GF-D8 (cell line): Measurements from ENCODE around the gene CHRNA4.

Experiments used
- DNase-seq: peaks from one replicate; lab custom pipeline; 2025; lab: John Stamatoyannopoulos, UW

The CHRNA4 gene

DNA sequence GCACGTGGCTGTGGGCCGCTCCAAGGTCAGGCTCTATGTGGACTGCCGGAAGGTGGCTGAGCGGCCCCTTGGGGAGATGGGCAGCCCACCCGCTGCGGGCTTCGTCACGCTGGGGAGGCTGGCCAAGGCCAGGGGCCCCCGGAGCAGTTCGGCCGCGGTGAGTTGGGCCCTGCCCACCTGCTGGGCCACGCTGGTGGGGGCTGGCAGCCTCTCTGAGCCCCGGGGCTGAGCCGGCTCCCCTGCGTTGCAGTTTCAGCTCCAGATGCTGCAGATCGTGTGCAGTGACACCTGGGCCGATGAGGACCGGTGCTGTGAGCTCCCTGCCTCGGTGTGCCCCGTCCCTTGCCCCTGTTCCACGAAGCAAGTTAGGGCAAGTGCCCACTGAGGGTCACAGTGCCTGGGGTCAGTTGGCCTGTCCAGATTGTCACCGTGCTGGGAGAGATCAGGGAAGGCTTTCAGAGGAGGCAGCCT, 41.1 kb downstream of the CHRNA4 start:
- no peak for DNase-seq

DNA sequence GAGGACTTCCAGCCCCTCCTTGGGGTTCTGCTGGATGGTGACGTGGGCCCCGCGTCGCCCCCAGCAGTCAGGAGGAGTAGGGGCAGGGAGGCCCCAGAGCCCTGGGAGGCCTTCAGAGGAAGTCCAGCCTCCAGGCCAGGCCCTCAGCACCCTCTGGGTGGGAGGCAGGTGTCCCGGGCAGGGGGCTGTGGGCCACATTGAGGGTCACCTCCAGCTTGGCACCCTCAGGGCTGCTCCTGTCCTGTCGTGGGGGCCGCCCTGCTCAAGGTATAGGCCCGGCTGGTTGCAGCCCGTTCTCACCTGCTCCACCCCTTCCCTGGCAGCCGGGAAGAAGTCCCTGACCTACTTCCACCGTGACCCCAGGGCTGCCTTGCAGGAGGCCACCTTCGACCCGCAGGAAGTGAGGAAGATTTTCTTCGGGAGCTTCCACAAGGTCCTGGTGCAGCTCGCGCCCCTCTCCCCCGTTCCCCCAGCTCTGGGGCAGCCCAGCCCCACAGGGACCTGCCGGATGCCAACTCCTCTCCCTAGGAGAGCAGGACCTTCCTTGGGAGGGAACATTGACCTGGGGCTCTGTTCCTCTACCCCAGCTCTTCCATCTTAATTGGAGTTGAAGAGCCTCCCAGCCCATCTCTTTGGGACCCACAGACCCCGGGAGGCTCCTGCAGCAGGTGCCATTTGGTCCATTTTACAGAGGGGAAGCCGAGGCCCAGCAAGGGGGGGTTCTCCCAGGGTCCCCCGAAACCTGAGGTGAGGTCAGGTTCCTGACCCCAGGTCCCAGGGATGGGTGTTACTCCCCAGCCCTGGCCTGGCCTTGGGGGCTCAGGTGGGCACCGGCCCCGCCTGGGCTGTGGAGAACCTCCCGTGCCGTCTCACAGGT, 41.7 kb downstream of the CHRNA4 start:
- DNase-seq = no peak

DNA sequence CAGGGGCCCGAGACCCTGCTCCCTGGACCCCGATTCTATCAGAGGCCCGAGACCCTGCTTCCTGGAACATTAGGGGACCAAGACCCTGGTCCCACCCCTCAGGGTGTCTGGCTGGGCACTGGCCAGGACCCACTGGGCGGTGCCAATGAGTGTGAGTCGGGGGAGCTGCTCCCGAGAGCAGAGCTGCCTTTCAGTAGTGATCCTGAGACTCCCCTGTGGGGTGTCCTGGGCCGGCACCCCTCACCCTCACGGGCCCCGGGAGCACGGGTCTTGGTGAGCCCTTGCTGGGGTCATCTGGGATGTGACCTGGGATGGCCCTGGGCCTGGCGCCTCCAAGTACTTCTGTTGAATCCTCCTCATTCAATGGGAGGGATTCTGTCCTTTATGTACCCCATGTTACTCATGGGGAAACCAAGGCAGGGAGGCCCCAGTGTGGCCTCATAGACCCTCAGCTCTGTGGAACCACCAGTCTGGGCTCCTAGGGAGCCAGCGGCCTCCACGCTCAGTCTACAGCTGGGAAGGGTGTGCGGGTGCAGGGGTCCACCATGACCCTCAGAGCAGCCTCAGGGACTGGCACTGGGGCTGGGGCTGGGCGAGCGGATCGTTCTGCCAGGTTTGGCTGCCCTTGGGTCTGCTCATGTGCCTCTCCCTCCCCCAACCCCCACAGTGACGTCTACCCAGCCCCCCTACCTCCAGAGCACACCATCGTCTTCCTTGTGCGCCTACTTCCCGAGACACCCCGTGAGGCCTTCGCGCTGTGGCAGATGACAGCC, 42.6 kb downstream of the CHRNA4 start:
- DNase-seq = no peak

DNA sequence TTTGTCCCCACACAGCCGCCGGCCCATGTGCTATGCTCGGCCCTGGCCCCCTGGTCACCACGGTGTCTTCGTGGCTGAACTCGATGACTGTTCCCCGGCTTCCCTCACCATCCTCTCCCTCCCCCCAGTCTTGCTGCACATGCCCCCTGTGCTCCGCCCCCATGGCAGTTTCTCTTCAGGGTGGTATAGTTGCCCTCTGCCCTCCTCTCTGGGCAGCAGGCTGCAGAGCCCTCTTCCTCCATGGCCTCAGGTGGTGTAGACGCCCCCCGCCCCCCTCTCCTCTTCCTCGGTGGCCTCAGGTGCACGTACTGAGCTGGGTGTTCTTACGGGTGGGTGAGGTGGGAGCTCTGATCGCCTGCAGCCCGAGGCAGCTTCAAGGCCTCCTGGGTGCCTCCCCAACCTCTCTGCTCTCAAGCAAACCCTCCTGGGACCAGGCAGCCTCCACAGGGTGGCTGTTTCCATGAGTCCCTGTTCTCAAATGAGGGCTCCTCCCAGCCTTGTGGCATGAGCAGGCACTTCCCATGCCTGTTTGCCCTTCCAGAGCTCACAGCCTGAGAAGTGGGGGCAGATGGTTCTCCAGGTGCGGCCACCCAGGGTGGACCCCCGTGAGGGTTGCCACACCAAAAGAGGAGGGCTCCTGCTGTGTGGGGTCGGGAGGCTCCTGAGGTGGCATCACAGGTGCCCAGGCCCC, 43.4 kb downstream of the CHRNA4 start:
- no peak for DNase-seq

DNA sequence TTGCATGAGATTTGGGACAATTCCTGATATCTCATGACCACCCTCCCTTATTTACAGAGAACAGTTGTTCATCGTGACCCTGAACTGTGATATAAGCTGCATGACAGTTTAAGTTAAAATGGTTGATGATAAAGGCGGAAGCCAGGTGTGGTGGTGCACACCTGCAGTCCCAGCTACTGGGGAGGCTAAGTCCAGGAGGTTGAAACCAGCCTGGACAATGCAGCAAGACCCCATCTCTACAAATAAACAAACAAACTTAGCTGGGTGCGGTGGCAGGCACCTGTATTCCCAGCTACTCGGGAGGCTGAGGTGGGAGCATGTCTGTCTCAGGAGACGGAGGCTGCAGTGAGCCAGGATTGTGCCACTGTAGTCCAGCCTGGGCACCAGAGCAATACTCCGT, 44.1 kb downstream of the CHRNA4 start:
- DNase-seq = no peak

DNA sequence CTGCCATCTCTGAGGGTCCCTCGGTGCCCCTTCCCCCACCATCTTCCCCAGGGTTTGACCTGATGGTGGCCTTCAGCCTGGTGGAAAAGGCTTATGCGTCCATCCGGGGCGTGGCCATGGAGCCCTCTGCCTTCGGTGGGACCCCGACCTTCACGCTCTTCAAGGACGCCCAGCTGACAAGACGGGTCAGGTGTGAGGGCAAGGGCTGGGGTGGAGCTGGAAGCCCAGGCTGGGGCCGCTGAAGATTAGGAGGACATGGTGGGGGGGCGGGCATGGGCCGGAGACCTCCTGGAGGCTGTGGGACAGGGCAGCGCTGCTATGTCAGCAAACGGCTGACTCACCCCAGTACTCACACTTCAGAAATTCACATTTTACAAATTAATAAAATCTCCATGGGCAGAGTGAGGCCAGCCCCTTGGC, 44.6 kb downstream of the CHRNA4 start:
- DNase-seq = no peak

DNA sequence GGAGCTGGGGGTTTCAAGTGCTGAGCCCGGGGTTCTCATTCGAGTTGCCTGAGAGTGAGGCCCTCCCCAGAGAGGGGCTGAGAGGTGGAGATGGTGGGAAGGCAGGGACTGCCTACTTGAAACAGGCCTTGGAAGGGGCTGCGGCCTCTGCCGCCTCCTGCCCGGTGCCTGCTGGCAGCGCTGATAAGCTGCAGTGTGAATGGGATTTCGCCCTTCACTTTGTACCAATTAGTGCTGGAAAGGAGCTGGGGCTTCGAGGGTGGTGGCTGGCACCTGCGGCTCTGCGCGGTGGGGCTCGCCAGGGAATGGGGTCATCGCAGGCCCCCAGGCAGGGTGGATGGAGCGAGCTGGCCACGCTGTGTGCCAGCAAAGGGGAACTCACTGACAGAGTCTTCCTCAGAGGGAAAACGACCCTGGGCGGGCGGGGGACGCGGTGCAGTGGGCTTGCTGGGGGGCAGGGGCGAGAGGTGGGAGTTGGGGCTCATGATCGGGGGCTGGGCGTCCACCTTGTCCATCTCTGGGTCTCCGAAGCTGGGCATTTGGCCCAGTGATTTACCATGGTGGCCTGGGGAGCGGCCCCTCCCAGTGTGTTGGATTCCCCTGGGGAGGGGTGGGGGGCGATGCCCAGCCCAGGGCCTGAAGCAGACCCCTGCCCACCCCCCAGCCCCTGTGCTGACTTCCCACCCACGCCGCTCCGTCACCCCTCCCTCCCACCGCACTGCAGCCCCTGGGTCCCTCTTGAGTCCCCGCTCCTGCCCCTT, 45.2 kb downstream of the CHRNA4 start:
- no peak for DNase-seq

DNA sequence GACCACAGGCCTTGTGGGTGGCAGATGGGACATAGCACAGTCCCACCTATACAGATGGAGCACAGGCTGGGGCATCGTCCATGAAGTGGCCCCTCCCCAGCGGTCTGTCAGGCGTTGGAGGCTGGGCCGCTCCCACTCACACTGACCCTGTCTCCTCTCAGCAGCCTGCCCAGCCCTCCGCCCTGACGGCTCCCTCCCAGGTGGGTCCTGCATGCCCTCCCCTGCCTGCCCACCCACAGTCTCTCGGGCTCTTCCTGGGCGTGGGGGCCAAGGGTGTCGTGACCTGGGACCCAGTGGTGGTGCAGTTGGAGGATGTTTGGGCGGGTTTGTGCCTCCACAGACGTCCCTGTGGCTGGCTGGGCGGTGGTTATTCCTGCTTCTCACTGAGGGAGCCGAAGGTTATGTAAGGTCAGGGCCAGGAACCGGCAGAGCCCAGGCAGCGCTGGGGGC, 45.9 kb downstream of the CHRNA4 start:
- no peak for DNase-seq

DNA sequence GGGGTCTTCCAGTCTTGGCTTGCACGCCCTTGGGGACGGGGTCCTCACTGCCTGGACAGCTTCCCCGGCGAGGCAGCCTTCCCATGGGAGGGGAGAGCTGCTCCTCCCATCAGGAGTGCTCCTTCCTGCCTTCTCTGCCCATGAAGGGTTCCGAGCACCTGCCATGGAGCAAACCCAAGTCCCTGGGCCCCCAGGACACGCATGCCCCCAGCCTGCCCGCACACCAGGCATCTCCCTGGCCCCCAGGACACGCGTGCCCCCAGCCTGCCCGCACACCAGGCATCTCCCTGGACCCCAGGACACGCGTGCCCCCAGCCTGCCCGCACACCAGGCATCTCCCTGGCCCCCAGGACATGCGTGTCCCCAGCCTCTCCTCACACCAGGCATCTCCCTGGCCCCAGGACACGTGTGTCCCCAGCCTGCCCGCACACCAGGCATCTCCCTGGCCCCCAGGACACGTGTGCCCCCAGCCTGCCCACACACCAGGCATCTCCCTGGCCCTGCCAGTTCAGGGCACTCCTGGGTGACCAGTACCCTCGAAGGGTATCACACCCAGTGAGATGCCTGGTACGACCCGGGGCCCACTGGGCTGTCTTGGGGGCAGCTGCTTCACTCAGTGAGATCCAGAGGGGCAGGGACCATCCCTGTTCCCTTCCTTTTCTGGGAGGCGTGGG, 46.4 kb downstream of the CHRNA4 start:
- DNase-seq = no peak

DNA sequence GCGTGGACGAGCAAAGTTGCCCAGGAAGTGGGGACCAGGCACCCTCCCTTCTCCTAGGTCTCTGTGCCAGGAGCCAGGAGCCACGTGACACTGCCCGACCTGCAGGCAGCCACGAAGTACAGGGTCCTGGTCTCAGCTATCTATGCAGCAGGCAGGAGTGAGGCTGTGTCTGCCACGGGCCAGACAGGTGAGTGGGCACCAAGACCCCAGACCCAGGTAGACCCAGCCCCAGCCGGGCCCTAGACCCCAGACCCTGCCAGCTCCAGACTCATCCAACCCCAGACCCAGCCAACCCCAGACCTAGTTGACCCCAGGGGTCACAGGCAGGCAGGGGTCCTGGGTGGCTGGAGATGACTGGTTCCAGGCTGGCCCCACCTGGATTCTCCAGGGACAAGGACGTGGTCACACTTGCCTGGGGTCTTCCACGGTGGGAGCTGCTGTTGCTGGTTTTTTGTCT, 47.1 kb downstream of the CHRNA4 start:
- no peak for DNase-seq

DNA sequence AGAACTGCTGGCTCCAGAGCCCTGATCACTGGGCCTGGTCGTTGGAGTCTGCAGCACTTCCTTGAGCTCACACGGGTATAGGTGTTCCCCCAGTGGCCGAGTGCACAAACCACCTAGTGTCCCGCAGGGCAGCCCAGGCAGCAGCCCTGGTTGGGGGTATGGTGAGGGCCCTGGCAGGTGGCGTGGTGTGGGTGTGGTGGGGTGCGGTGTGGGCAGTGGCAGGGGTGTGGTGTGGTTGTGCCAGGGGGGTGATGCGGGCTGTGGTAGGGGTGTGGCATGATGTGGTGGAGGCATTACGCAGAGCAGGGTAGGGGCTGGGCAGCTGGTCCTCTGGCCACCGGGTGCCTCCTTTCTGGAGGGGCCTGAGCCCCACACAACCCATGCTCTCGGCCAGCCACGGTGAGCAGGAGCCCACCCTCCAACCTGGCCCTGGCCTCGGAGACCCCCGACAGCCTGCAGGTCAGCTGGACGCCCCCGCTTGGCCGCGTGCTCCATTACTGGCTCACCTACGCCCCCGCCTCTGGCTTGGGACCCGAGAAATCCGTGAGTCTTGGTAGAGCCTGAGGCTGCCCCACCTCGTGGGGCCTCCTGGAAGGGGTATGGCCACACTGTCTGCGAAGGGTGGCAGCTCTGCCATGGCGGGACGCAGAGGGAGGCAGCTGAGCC, 47.7 kb downstream of the CHRNA4 start:
- DNase-seq = no peak

DNA sequence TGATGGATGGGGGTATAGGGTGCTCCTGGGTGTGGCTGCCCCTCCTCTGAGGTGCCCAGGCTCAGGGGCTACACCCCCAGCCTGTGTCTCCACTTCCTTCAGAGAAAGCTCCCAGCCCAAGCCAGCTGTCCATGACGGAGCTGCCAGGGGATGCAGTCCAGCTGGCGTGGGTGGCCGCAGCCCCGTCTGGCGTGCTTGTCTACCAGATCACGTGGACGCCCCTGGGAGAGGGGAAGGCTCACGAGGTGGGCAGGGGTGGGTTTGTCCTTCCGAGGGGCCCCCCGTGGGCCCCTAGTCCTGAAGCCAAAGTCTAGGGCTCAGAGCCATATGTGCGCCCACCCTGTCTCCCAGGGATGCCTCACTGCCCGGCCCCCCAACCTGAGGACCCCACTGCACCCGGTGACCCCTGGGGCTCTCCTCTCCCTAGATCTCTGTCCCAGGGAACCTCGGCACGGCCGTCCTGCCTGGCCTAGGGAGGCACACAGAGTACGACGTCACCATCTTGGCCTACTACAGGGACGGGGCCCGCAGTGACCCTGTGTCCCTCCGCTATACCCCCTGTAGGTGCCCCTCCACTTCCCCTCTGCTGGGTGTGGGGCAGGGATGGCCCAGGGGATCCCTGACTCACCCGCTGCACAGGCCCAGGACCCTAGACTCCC, 48.3 kb downstream of the CHRNA4 start:
- no peak for DNase-seq

DNA sequence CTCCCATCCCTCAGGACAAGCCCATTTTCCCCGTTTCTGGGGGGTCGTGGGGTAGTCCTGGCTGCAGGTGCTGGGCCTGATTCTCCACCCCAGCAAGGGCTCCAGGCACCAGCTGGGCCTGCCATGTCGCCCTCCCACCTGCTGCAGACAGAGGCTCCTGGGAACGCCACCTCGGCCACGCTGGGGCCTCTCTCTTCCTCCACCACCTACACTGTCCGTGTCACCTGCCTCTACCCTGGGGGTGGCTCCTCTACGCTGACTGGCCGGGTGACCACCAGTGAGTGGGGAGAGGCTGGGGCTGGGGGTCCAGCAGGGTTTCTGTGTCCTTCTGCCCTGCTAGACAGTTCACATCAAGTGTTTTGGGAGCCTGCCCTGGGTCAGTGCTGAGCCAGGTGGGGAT, 48.9 kb downstream of the CHRNA4 start:
- DNase-seq = no peak

DNA sequence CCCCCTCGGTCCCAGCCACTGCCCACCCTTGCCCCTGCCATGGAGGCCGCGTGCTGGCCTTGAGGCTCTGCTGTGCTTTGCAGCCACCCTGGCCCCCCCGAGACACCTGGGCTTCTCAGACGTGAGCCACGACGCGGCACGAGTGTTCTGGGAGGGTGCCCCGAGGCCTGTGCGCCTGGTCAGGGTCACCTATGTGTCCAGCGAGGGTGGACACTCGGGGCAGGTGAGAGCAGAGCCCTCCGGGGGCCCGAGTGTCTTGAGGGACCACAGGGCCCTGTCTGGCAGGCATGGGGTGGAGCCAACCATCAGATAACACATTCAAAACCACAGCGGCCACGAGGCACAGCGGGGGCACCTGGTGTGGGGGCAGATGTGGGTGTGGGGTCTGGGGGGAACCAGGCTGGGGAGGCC, 49.3 kb downstream of the CHRNA4 start:
- no peak for DNase-seq

DNA sequence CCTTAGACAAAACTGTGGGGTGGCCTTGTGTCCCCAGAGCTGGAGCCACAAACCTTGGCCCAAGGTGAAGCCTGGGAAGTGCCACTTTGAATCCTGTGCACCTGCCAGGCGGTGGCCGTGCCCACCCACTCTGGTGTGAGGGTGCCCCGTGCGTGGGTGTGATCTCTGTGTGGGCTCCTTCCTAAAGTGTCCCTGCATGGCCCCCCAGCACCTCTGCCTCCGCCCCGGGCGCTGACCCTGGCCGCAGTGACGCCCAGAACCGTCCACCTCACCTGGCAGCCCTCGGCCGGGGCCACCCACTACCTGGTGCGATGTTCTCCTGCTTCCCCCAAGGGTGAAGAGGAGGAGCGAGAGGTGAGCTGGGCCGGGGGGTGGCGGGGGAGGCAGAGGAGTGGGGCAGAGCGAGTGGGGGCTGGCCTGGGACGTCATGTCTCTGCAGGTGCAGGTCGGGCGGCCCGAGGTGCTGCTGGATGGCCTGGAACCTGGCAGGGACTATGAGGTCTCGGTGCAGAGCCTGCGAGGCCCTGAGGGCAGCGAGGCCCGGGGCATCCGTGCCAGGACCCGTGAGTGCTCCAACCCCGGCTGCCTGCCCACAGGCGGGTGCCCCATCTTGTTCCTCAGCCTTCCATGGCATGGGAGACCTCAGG, 49.8 kb downstream of the CHRNA4 start:
- DNase-seq = no peak

DNA sequence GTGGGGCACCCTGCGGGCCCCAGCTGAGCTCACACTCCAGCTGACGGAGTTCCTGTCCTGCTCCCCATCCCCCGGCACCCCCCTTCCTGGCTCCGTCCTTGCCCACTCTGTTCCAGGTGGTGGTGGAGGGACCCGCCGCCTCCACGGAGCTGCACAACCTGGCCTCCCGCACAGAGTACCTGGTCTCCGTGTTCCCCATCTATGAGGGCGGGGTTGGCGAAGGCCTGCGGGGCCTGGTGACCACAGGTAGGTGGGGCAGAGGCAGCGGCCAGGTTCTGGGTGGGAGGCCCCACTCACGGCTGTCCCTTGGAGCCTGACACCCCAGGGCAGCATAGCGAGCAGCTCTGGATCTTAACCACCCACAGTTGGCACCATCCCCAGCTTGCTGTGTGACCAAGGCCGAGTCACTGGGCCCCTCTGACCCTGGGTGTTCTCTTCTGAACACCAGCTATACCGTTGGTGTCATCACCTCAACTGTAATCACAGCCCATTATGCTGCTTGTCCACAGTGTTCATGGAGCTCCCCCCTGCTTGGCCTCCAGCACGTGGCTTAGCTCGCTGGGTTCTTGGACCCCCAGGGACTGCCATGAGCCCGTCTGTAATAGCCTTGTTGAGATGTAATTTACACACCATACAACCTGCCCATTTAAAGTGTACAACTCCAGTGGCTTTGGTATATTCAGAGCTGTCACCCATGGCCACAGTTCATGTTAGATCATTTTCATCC, 50.7 kb downstream of the CHRNA4 start:
- DNase-seq = no peak

DNA sequence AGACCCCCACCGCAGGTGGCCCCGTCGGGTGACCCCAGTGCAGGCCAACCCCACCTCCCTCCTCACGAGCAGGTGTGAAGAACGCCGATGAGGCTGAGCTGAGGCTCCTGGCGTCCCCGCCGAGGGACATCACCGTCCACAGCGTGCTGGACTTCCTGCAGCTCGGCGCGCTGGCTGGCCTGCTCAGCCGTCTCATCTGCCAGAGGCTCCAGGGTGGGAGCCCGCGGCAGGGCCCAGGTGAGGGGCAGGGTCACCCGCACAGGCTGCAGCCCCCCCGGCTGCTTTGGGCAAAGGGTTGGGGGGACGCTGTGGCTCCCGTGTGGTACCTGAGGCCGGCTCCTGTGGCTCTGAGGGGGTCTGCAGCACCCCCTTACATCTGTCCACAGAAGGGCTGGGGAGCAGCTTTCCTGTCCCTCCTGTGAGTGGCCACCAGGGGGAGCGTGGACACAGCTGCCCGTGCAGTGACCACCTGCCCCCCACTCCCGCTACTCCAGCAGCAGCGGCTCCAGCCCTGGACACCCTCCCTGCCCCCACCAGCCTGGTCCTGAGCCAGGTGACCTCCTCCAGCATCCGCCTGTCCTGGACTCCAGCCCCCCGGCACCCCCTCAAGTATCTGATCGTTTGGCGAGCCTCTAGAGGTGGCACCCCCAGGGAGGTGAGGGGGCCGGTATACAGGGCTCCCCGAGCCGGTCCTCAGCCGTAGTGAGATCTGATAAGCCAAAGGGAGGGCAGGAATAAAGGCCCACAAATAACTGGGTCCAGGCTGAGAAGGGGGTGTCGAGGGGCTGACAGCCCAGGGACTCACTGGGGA, 51.7 kb downstream of the CHRNA4 start:
- no peak for DNase-seq
